B cell (primary cell): Measurements from ENCODE around the gene NETO2. TPM values are rescaled to one million over a fixed set of nuclear protein-coding genes. Genes with fewer than 3 reads are reported as not detected.

Experiments
- ATAC-seq: fragments of 200-7000 bp; cut with Tn5 transposase; one replicate; pipeline ENCODE4 v1.10.0; 2021; ENCODE audit warnings: low read depth, mild to moderate bottlenecking, moderate number of reproducible peaks, moderate library complexity
- CTCF ChIA-PET: fragments of 350-600 bp; sonication (Branson Sonifier 250); formaldehyde crosslinking; loops from one replicate; lab custom pipeline; 2021; ENCODE audit warnings: antibody characterized with exemption, inconsistent platforms; lab: Charles Lee
- POLR2A ChIA-PET: fragments of 350-600 bp; sonication (Branson Sonifier 250); formaldehyde crosslinking; loops from one replicate; lab custom pipeline; 2021; ENCODE audit warnings: antibody characterized with exemption; lab: Charles Lee
- DNase-seq: peaks from one replicate; pipeline ENCODE4 v3.0.0; 2013
- H2AFZ ChIP-seq: 2 replicates; pipeline ENCODE4 v1.6.1; 2012; ENCODE audit warnings: mild to moderate bottlenecking, low read depth, low read length; ENCODE audit not compliant: insufficient read depth, poor library complexity, severe bottlenecking
- H3K27ac ChIP-seq, 2 donors: 1 replicate in 1 of 2; 2 replicates in 1 of 2; pipeline ENCODE4 v1.5.1; 2012 to 2013; ENCODE audit warnings: low read length in 2 of 2, mild to moderate bottlenecking in 2 of 2, moderate library complexity in 1 of 2
- H3K27me3 ChIP-seq, 4 experiments: fragments of 200-600 bp in 1 of 4; sonication (generic) in 1 of 4; replicated peaks in 1 of 4; 1 replicate in 2 of 4; 2 replicates in 2 of 4; pipeline versions ENCODE4 v1.6.1 to v1.7.0; 2013 to 2016; ENCODE audit warnings: low read length in 3 of 4, mild to moderate bottlenecking in 2 of 4, mixed read lengths in 1 of 4, moderate library complexity in 1 of 4; ENCODE audit not compliant: insufficient read depth in 4 of 4, control insufficient read depth in 3 of 4; ENCODE audit errors: control extremely low read depth in 1 of 4
- H3K36me3 ChIP-seq, 2 experiments: replicated peaks in 1 of 2; 1 replicate in 1 of 2; 2 replicates in 1 of 2; pipeline versions ENCODE4 v1.6.1 to v1.7.1; 2013; ENCODE audit warnings: low read length in 1 of 2; ENCODE audit not compliant: insufficient read depth in 2 of 2, control insufficient read depth in 1 of 2; ENCODE audit errors: control extremely low read depth in 1 of 2, extremely low read depth in 1 of 2
- H3K4me1 ChIP-seq, 2 donors: fragments of 200-600 bp in 1 of 2; sonication (generic) in 1 of 2; 1 replicate in 1 of 2; 2 replicates in 1 of 2; pipeline versions ENCODE4 v1.5.1 to v1.6.1; 2013 to 2017; ENCODE audit warnings: low read length in 2 of 2; ENCODE audit not compliant: control insufficient read depth in 2 of 2, insufficient read depth in 2 of 2
- H3K4me2 ChIP-seq: replicated peaks from 2 replicates; pipeline ENCODE3; 2012; ENCODE audit warnings: mild to moderate bottlenecking, low read depth, low read length; ENCODE audit not compliant: poor library complexity, severe bottlenecking
- H3K4me3 ChIP-seq, 5 experiments: fragments of 200-600 bp in 1 of 5; sonication (generic) in 1 of 5; 1 replicate in 3 of 5; 2 replicates in 2 of 5; pipeline versions ENCODE4 v1.5.1 to v1.7.0; 2011 to 2016; ENCODE audit warnings: low read length in 4 of 5, mild to moderate bottlenecking in 4 of 5, low read depth in 2 of 5, control low read depth in 1 of 5, moderate library complexity in 1 of 5; ENCODE audit not compliant: insufficient read depth in 1 of 5; ENCODE audit errors: control extremely low read depth in 1 of 5, extremely low read depth in 1 of 5
- H3K79me2 ChIP-seq: fragments of 200-600 bp; sonication (generic); one replicate; pipeline ENCODE4 v1.6.0; 2016; ENCODE audit warnings: low read length; ENCODE audit not compliant: control insufficient read depth, insufficient read depth
- H3K9ac ChIP-seq: fragments of 200-600 bp; sonication (generic); 2 replicates; pipeline ENCODE4 v1.6.1; 2017; ENCODE audit warnings: mild to moderate bottlenecking, low read length, moderate library complexity
- H3K9me3 ChIP-seq, 3 donors: one replicate each; pipeline versions ENCODE4 v1.6.1 to v1.7.1; 2013; ENCODE audit warnings: low read length in 2 of 3; ENCODE audit not compliant: control insufficient read depth in 2 of 3, insufficient read depth in 1 of 3; ENCODE audit errors: control extremely low read depth in 1 of 3
- H4K20me1 ChIP-seq: 2 replicates; pipeline ENCODE4 v1.6.0; 2012; ENCODE audit warnings: mild to moderate bottlenecking, low read length; ENCODE audit not compliant: insufficient read depth, control insufficient read depth, poor library complexity, severe bottlenecking
- H3K27ac Mint-ChIP-seq: one replicate; pipeline ENCODE4 v1.8.0; 2021; ENCODE audit warnings: mixed read lengths
- H3K27me3 Mint-ChIP-seq: one replicate; pipeline ENCODE4 v1.8.0; 2021; ENCODE audit warnings: mixed read lengths
- H3K4me1 Mint-ChIP-seq: one replicate; pipeline ENCODE4 v1.8.0; 2021; ENCODE audit warnings: mixed read lengths
- H3K4me3 Mint-ChIP-seq: one replicate; pipeline ENCODE4 v1.8.0; 2021; ENCODE audit warnings: mixed read lengths
- H3K9me3 Mint-ChIP-seq: one replicate; pipeline ENCODE4 v1.8.0; 2022; ENCODE audit warnings: mixed read lengths; ENCODE audit not compliant: insufficient read depth
- CTCF ChIP-seq: fragments of 200-600 bp; IDR thresholded peaks from one replicate; pipeline ENCODE4 v1.8.0; 2022; ENCODE audit warnings: antibody characterized with exemption, mild to moderate bottlenecking
- EZH2 ChIP-seq: IDR thresholded peaks from 2 replicates; pipeline ENCODE4 v1.6.1; 2012; ENCODE audit warnings: borderline replicate concordance, low read depth, mild to moderate bottlenecking, moderate library complexity, low read length; ENCODE audit not compliant: insufficient read depth, poor library complexity, severe bottlenecking
- WGBS: methylation state at CpG from one replicate; pipeline ENCODE4 v1.1.5; 2013; ENCODE audit warnings: missing lambda C conversion rate; ENCODE audit not compliant: insufficient coverage; 5-methylcytosine and 5-hydroxymethylcytosine counted together
- intact Hi-C: fragments of 100-400 bp; cut with micrococcal nuclease; formaldehyde crosslinking; loops from one replicate; pipeline ENCODE4 v1.10.0; 2022
- polyA plus RNA-seq: library from polyadenylated mRNA; depleted of rRNA; stranded (reverse); fragments of >200 nt; gene quantifications from 2 replicates; pipeline ENCODE4 v1.2.3, GENCODE V29; 2012
- total RNA-seq, 2 donors: library from RNA; stranded (reverse); fragments of 120-200 nt in 1 of 2; gene quantifications; 1 replicate in 1 of 2; 2 replicates in 1 of 2; pipeline versions ENCODE4 v1.2.3 to v1.2.4, GENCODE V29; 2013 to 2022

NETO2 gene
- total and polyA plus RNA-seq, 2 donors (not counting 1 experiment from before 2014, with no cell fraction given): 1.9 to 4.2 TPM

- peak overlapping the region in 1 of 2 donors; percentile 52 for H3K27ac ChIP-seq
- peak overlapping the region; percentile 100 for H3K4me2 ChIP-seq
- H4K20me1 ChIP-seq: no peaks in the 10 kb centered on the region
- peaks cover 22% of the 10 kb centered on the region for H3K4me1 Mint-ChIP-seq
- H3K27me3 ChIP-seq: no peaks in the 10 kb centered on the region
- H3K27me3 Mint-ChIP-seq: no peaks in the 10 kb centered on the region
- WGBS: 4% methylated on average over 23 of the region's 24 CpGs
- ATAC-seq (peak; percentile 18), DNase-seq (no peak)
- peak overlapping the region; percentile 86 for H3K9ac ChIP-seq
- H3K4me3 Mint-ChIP-seq: peak overlapping the region; percentile 90
- no peaks in the 10 kb centered on the region for H3K9me3 ChIP-seq
- H3K4me1 ChIP-seq: peaks cover 3 to 20% of the 10 kb centered on the region in 2 donors
- no peak for TF ChIP-seq EZH2
- no peak for TF ChIP-seq CTCF
- intact Hi-C loops: loop anchor here (1.0 to 5.0 kb wide), 6 partner anchors 19 to 1127 kb away; partner anchors contain the start of gene C16orf87
- peak overlapping the region; percentile 53 to 90 (median 63) for H3K4me3 ChIP-seq
- POLR2A ChIA-PET: interaction anchor here (0.6 to 0.9 kb wide), 3 partner anchors 9 to 236 kb away, joined by 3 to 4 read pairs (median 3); no protein-coding TSS in a partner anchor
- H2AFZ ChIP-seq: peak overlapping the region; percentile 99
- no peaks in the 10 kb centered on the region for H3K9me3 Mint-ChIP-seq
- no peaks in the 10 kb centered on the region for H3K79me2 ChIP-seq
- no peak overlapping the region for H3K27ac Mint-ChIP-seq
- CTCF ChIA-PET: interaction anchor here (0.7 to 3.5 kb wide), 34 partner anchors 8 to 1593 kb away, joined by 3 to 50 read pairs (median 4); partner anchors contain the start of genes DNAJA2 and NETO2
- H3K36me3 ChIP-seq: no peaks in the 10 kb centered on the region
These were observed 106.4 kb downstream of the NETO2 start for GRCh38 chr16:47037396-47037745.

- DNase-seq (no peak), ATAC-seq (no peak)
- peaks cover 3 to 17% of the 10 kb centered on the region in 2 donors for H3K4me1 ChIP-seq
- H3K9me3 ChIP-seq: no peaks in the 10 kb centered on the region
- no peaks in the 10 kb centered on the region for H3K79me2 ChIP-seq
- no peak for TF ChIP-seq EZH2
- TF ChIP-seq CTCF: no peak
- Mint-ChIP-seq H3K4me3 (peak overlapping the region; percentile 70), H3K4me1 (peaks cover 19% of the 10 kb centered on the region), H3K9me3 (no peaks in the 10 kb centered on the region), H3K27me3 (no peaks in the 10 kb centered on the region), H3K27ac (no peak overlapping the region)
- intact Hi-C loops: loop anchor here (2.0 to 5.0 kb wide), 3 partner anchors 89 to 1129 kb away; partner anchors contain the start of gene C16orf87
- H2AFZ ChIP-seq: no peak overlapping the region
- ChIA-PET CTCF (interaction anchor here (0.5 to 2.3 kb wide), 5 partner anchors 87 to 1128 kb away, joined by 3 to 31 read pairs (median 5); no protein-coding TSS in a partner anchor), POLR2A (no interaction called here)
- no peaks in the 10 kb centered on the region for H4K20me1 ChIP-seq
- no peaks in the 10 kb centered on the region for H3K27me3 ChIP-seq
- H3K4me3 ChIP-seq: no peak overlapping the region
- H3K36me3 ChIP-seq: no peaks in the 10 kb centered on the region
- H3K9ac ChIP-seq: no peak overlapping the region
- 88% methylated on average over 2 of the region's 5 CpGs for WGBS
- H3K4me2 ChIP-seq: no peak overlapping the region
- no peak overlapping the region for H3K27ac ChIP-seq
These were observed 107.5 kb downstream of the NETO2 start for GRCh38 chr16:47036201-47036600.
